ENCODE measurements around the gene ZFYVE21.

Gene ZFYVE21

DNA sequence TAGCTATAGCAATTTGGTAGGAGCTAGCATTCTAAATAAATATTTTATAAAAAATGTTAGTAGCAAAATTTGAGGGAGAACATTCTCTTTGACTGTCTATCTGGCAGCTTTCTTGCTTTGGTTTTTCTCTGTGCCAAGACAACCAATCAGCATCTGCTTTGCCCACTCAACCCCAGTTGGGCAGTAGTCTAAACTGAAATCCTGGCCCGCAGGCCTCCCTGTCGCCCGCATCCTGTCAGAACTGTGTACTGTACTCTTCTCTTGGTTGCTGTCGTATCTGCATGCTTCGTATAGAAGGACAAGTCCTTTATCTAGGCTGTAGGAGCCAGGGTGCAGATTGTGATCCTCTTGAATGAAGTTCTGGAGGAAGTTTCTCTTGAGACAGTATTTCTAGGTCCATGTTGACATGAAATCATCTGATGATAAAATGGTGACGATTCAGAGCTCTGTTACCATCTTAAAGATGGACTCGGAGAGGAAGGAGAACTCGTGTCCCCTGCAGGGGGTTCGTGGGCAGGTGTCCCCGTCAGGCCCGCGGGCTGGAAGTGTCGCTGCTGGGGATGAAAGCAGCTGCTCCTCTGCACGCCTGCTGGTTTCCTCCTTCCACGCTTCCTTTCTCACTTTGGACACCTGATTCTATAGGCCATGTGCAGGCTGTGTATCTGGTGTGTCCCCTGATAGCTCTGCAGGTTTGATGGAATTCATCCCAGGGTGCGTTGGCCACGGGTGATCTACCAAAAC, 34.9 kb upstream of the ZFYVE21 start:
- Histone ChIP-seq H3K14ac (ENCODE audit: low read length) (no peak overlapping the region), H3K4ac (ENCODE audit: low read depth, low read length) (no peak overlapping the region), H3K4me2 (ENCODE audit: low read length) (no peak overlapping the region), H2AFZ (ENCODE audit: insufficient read depth, low read length, poor library complexity) (no peak overlapping the region), H3K9me3 (ENCODE audit: insufficient read depth, low read depth, low read length) (no peaks in the 10 kb centered on the region), H4K8ac (ENCODE audit: low read depth, low read length) (no peak overlapping the region), H2BK120ac (ENCODE audit: insufficient read depth, low read length, poor library complexity) (no peak overlapping the region), H3K4me3 (ENCODE audit: low read depth, low read length) (no peak overlapping the region), H2BK5ac (ENCODE audit: low read depth, low read length, poor library complexity) (no peak overlapping the region), H3K23ac (ENCODE audit: low read length) (no peak overlapping the region), H2BK12ac (ENCODE audit: low read length) (no peak overlapping the region), H4K91ac (ENCODE audit: low read depth, low read length) (no peak overlapping the region), H3K27ac (ENCODE audit: low read depth, low read length) (no peak overlapping the region), H3K27me3 (ENCODE audit: insufficient read depth, low read length) (no peaks in the 10 kb centered on the region), H3K9ac (ENCODE audit: low read length) (no peak overlapping the region), H3K36me3 (ENCODE audit: control insufficient read depth in 1 of 2, insufficient read depth in 2 of 2, low read length in 2 of 2) (peaks cover 64 to 79% of the 10 kb centered on the region in 2 experiments), H3K18ac (ENCODE audit: low read length) (no peak overlapping the region), H3K79me2 (ENCODE audit: control insufficient read depth, insufficient read depth, low read length, poor library complexity) (no peaks in the 10 kb centered on the region), H2AK5ac (ENCODE audit: low read length) (no peak overlapping the region), H4K12ac (ENCODE audit: low read depth, low read length) (no peak overlapping the region), H3K79me1 (ENCODE audit: low read length) (no peaks in the 10 kb centered on the region), H3K4me1 (ENCODE audit: control insufficient read depth in 1 of 2, insufficient read depth in 2 of 2, low read length in 2 of 2) (no peaks in the 10 kb centered on the region)
- DNase-seq, result no peak
- no CpG with 5 or more reads among the region's 17 CpGs for WGBS (ENCODE audit: extremely low coverage, insufficient coverage, insufficient read length)

DNA sequence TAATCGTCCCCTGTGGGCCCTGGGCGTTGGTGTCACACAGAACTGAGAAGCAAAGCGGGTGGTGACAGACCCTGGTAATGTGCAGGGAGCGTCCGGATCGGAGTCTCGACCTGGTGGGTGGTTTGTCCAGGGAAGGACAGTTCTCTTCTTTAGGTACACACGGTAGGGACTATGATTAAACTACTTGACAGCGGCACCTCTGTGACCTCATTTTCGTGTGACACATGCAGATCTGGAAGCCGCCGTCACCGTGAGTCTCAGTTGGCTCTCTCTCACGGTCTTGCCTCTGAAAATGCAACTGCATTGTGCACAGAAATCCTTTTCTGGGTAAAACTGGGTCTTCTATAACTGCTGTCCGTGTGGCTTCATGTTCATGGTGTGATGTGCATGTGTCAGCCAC, 32.5 kb upstream of the ZFYVE21 start:
- H3K14ac ChIP-seq (ENCODE audit: low read length), result no peak overlapping the region

DNA sequence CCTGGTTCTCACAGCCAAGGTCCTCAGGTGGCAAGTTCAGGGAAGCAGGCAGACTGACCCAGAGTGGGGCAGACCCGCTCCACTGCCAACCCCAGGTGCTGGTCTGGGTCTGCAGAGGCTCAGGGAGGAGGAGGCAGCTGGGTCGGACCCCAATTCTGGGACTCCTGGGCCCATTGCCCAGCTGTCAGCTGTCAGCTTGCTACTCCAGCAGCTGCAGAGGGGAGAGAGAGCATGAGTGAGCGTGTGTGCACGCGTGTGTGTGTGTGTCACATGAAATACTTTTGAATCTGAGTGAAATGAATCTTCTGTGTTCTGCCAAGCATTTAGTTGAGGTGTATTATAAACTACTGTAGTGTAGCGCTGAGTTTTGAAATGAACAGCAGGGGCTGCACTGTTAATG, 31.1 kb upstream of the ZFYVE21 start:
- no peak overlapping the region for H2BK12ac ChIP-seq (ENCODE audit: low read length)
- H4K8ac ChIP-seq (ENCODE audit: low read depth, low read length), result no peak overlapping the region
- H3K4me3 ChIP-seq (ENCODE audit: low read depth, low read length), result no peak overlapping the region
- H2BK120ac ChIP-seq (ENCODE audit: insufficient read depth, low read length, poor library complexity), result no peak overlapping the region
- H3K14ac ChIP-seq (ENCODE audit: low read length), result no peak overlapping the region
- no peaks in the 10 kb centered on the region for H3K79me1 ChIP-seq (ENCODE audit: low read length)
- no peak overlapping the region for H3K4me2 ChIP-seq (ENCODE audit: low read length)
- peaks cover 54 to 72% of the 10 kb centered on the region in 2 experiments for H3K36me3 ChIP-seq (ENCODE audit: control insufficient read depth in 1 of 2, insufficient read depth in 2 of 2, low read length in 2 of 2)
- H4K91ac ChIP-seq (ENCODE audit: low read depth, low read length), result no peak overlapping the region
- H3K18ac ChIP-seq (ENCODE audit: low read length), result no peak overlapping the region
- no peaks in the 10 kb centered on the region for H3K79me2 ChIP-seq (ENCODE audit: control insufficient read depth, insufficient read depth, low read length, poor library complexity)
- H2BK5ac ChIP-seq (ENCODE audit: low read depth, low read length, poor library complexity), result peak overlapping the region; percentile 18
- no peak overlapping the region for H3K23ac ChIP-seq (ENCODE audit: low read length)
- peaks cover 4% of the 10 kb centered on the region in 2 experiments for H3K4me1 ChIP-seq (ENCODE audit: control insufficient read depth in 1 of 2, insufficient read depth in 2 of 2, low read length in 2 of 2)
- H2AK5ac ChIP-seq (ENCODE audit: low read length), result no peak overlapping the region
- no peak overlapping the region for H3K4ac ChIP-seq (ENCODE audit: low read depth, low read length)
- no peaks in the 10 kb centered on the region for H3K27me3 ChIP-seq (ENCODE audit: insufficient read depth, low read length)
- H2AFZ ChIP-seq (ENCODE audit: insufficient read depth, low read length, poor library complexity), result no peak overlapping the region
- no peak overlapping the region for H4K12ac ChIP-seq (ENCODE audit: low read depth, low read length)
- H3K27ac ChIP-seq (ENCODE audit: low read depth, low read length), result no peak overlapping the region
- H3K9ac ChIP-seq (ENCODE audit: low read length), result peak overlapping the region; percentile 37
- no peaks in the 10 kb centered on the region for H3K9me3 ChIP-seq (ENCODE audit: insufficient read depth, low read depth, low read length)
- WGBS (ENCODE audit: extremely low coverage, insufficient coverage, insufficient read length), result no CpG with 5 or more reads among the region's 6 CpGs
- no peak for DNase-seq

More for the DNA sequence above, 32.5 kb upstream of the ZFYVE21 start:
- Histone ChIP-seq H3K27ac (ENCODE audit: low read depth, low read length) (no peak overlapping the region), H3K9me3 (ENCODE audit: insufficient read depth, low read depth, low read length) (no peaks in the 10 kb centered on the region), H4K91ac (ENCODE audit: low read depth, low read length) (no peak overlapping the region), H3K4ac (ENCODE audit: low read depth, low read length) (no peak overlapping the region), H3K4me2 (ENCODE audit: low read length) (no peak overlapping the region), H2BK5ac (ENCODE audit: low read depth, low read length, poor library complexity) (no peak overlapping the region), H3K9ac (ENCODE audit: low read length) (no peak overlapping the region), H3K36me3 (ENCODE audit: control insufficient read depth in 1 of 2, insufficient read depth in 2 of 2, low read length in 2 of 2) (peaks cover 57 to 73% of the 10 kb centered on the region in 2 experiments), H3K27me3 (ENCODE audit: insufficient read depth, low read length) (no peaks in the 10 kb centered on the region), H2AK5ac (ENCODE audit: low read length) (no peak overlapping the region), H4K8ac (ENCODE audit: low read depth, low read length) (no peak overlapping the region), H3K4me3 (ENCODE audit: low read depth, low read length) (no peak overlapping the region), H3K79me2 (ENCODE audit: control insufficient read depth, insufficient read depth, low read length, poor library complexity) (no peaks in the 10 kb centered on the region), H3K23ac (ENCODE audit: low read length) (no peak overlapping the region), H4K12ac (ENCODE audit: low read depth, low read length) (no peak overlapping the region), H3K4me1 (ENCODE audit: control insufficient read depth in 1 of 2, insufficient read depth in 2 of 2, low read length in 2 of 2) (peaks cover 4% of the 10 kb centered on the region in 2 experiments), H2BK12ac (ENCODE audit: low read length) (no peak overlapping the region), H3K79me1 (ENCODE audit: low read length) (no peaks in the 10 kb centered on the region), H3K18ac (ENCODE audit: low read length) (no peak overlapping the region), H2AFZ (ENCODE audit: insufficient read depth, low read length, poor library complexity) (no peak overlapping the region), H2BK120ac (ENCODE audit: insufficient read depth, low read length, poor library complexity) (no peak overlapping the region)
- no CpG with 5 or more reads among the region's 15 CpGs for WGBS (ENCODE audit: extremely low coverage, insufficient coverage, insufficient read length)
- DNase-seq, result no peak

DNA sequence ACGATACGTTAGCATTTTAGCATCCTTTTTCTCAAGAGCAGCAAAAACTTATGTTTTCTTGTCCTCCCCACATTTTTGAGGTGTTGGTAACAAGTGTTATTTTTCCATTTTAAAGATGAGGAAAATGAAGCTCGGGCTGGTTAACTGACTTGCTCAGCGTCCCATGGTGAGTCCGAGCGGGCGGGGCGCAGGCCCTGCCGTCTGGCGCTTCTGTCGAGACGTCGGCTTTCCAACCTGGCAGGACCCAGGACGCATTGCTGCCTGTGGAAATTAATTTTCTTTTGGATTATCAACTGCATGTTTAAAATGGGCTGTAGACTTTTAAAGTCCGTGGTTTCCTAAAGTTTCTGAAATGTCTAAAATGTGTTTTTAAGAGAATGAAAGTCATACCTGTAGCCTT, 30.7 kb upstream of the ZFYVE21 start:
- H3K4ac ChIP-seq (ENCODE audit: low read depth, low read length), result no peak overlapping the region
- no peak overlapping the region for H2BK120ac ChIP-seq (ENCODE audit: insufficient read depth, low read length, poor library complexity)
- no peak overlapping the region for H3K9ac ChIP-seq (ENCODE audit: low read length)
- DNase-seq, result no peak
- no peak overlapping the region for H4K12ac ChIP-seq (ENCODE audit: low read depth, low read length)
- H3K27me3 ChIP-seq (ENCODE audit: insufficient read depth, low read length), result no peaks in the 10 kb centered on the region
- H3K4me1 ChIP-seq (ENCODE audit: control insufficient read depth in 1 of 2, insufficient read depth in 2 of 2, low read length in 2 of 2), result peaks cover 4% of the 10 kb centered on the region in 2 experiments
- no peak overlapping the region for H2BK5ac ChIP-seq (ENCODE audit: low read depth, low read length, poor library complexity)
- peaks cover 56 to 71% of the 10 kb centered on the region in 2 experiments for H3K36me3 ChIP-seq (ENCODE audit: control insufficient read depth in 1 of 2, insufficient read depth in 2 of 2, low read length in 2 of 2)
- no peak overlapping the region for H3K18ac ChIP-seq (ENCODE audit: low read length)
- H2BK12ac ChIP-seq (ENCODE audit: low read length), result no peak overlapping the region
- H2AFZ ChIP-seq (ENCODE audit: insufficient read depth, low read length, poor library complexity), result no peak overlapping the region
- H4K91ac ChIP-seq (ENCODE audit: low read depth, low read length), result no peak overlapping the region
- no peak overlapping the region for H3K14ac ChIP-seq (ENCODE audit: low read length)
- H3K27ac ChIP-seq (ENCODE audit: low read depth, low read length), result no peak overlapping the region
- WGBS (ENCODE audit: extremely low coverage, insufficient coverage, insufficient read length), result no CpG with 5 or more reads among the region's 15 CpGs
- H4K8ac ChIP-seq (ENCODE audit: low read depth, low read length), result no peak overlapping the region
- no peaks in the 10 kb centered on the region for H3K79me1 ChIP-seq (ENCODE audit: low read length)
- H2AK5ac ChIP-seq (ENCODE audit: low read length), result no peak overlapping the region
- H3K4me3 ChIP-seq (ENCODE audit: low read depth, low read length), result no peak overlapping the region
- no peaks in the 10 kb centered on the region for H3K9me3 ChIP-seq (ENCODE audit: insufficient read depth, low read depth, low read length)
- no peak overlapping the region for H3K4me2 ChIP-seq (ENCODE audit: low read length)
- no peak overlapping the region for H3K23ac ChIP-seq (ENCODE audit: low read length)
- H3K79me2 ChIP-seq (ENCODE audit: control insufficient read depth, insufficient read depth, low read length, poor library complexity), result no peaks in the 10 kb centered on the region
